Measurements from ENCODE around the gene CRACR2B.

CRACR2B gene

DNA sequence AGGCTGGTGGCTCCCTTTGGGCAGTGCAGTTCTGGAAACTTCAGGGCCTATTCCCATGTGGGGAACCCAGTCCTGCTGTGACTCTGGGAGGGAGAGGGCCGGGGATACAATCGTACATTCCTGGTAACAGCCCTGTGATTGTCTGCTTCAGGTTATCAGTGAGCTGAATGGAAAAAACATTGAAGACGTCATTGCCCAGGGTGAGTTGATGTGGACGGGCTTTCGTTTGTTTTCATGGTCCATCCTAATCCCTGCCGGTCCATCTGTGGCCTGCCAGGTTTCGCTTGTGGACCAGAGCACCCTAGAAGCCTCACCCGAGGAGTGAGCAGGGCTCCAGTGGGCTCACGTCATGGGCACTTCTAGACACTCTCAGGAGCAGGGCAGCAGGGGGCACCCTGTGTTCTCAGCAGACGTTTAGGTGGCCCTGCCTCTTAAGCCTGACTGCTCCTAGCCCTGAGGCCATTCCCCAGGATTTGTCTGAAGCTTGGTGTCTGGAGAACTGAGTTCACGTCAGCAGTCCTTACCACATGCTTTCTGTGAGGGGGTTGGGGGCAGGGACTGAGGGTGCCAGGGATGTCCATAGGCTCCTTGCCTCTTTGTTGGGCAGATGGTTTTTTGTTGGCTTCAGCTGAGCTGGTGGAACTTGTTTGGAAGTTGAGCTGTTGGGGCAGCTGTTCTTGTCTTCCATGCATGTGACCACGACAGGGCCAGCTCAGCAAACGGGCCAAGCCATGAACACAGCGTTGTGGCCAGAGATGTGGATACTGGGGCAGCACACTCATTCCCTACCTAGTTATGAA lies 16.1 kb upstream of the CRACR2B start:
- DNase-seq: no peak

DNA sequence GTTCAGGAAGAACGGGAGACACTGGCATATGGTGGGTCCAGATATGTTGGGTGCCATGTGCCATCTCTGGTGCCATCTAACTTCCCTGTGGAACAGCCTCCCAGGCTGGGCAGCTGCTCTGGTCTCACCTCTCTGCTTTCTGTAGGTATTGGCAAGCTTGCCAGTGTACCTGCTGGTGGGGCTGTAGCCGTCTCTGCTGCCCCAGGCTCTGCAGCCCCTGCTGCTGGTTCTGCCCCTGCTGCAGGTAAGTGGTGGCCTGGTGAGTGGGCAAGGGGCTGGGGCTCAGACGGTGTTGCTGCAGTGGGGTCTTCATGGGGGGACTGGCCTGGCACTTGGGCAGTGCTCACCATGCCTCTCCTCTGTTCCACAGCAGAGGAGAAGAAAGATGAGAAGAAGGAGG lies 15.3 kb upstream of the CRACR2B start:
- no peak for DNase-seq

DNA sequence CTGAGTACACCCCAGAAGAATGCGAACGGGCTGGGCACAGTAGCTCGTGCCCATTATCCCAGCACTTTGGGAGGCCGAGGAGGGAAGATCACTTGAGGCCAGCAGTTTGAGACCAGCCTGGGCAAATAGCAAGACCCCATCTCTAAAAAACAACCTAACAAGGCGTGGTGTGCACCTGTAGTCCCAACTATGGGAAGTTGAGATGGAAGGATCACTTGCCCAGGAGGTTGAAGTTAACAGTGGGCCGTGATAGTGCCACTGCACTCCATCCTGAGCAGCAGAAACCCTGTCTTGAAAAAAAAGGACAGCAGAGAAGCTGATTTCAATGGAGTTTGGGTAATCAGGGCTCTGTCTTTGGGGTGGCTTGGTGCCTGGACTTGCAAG lies 14.7 kb upstream of the CRACR2B start:
- DNase-seq: no peak

DNA sequence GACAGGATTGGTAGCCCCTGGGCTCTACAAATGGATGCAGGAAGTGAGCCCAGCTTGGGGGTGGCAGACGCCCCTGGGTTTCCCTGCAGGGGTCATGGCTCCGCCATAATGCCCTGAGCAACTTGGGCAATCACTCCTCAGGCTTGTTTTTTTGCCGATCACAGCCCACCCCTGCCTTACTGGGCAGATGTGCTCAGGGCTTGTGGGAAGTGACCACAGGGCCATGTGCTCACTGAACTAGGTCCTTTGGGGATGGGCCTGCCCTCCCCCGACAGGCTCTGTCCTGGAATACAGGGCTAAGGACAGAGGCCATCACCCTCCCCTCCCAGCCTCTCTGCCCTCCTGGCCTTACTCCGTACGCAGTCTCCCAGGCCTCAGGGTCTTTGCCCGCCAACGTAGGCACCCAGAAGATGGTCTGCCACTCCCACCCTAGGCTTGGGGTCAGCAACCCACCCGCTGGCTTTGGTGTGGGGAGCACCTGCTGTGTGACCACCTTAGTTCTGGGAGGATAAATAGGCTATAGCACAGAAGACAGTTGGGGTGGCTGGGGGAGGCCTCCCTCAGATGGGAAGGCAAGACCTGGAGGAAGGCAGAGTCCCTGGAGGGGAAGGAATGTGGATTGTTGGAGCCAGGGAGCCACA lies 14.1 kb upstream of the CRACR2B start:
- no peak for DNase-seq

DNA sequence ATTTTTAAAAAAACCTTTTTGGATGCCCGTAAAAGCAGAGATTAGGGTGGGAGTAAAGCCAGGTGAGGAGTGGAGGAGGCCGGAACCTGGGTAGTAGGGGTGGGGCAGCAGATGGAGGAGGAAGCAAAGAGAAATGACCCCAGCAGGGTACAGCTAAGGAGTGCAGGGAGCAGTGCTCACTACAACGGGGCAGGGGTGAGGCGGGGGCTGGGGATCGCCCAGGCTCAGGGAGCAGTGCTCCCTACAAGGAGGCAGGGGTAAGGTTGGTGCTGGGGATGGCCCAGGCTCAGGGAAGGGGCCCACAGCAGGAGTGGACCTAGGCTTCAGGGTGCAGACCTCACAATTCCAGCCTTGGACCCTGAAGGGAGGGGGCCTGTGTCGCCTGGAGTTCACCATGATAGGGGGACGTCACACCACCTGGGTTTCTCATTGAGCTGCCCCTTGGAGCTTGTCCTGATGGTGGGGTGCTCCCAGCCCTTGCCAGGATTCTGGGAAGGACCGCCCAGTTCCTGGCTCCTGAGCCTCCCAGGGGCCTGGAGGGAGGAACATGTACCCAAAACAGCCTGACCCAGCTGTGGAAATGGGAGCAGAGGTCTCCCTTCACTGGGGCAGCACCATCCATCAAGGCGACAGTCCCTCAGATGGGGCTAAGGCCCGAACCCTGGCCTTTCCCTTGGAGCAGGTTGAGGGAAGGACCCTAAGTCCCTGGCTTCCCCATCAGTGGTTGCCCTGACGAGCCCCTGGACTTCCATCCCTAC lies 11.9 kb upstream of the CRACR2B start:
- DNase-seq: no peak

DNA sequence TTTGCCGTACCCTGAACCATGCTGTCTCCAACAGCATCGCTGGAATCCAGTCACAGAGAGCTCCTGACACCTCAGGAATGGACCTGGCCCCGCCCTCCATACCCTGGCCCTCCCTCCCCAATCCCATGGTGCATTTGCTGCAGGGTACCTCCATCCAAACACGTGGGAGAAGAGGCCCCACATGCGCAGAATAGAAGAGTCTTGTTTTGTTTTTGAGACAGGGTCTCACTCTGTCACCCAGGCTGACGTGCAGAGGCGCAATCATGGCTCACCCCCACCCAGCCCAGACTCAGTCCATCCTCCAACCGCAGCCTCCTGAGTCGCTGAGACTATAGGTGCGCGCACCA lies 11.3 kb upstream of the CRACR2B start:
- no peak for DNase-seq

DNA sequence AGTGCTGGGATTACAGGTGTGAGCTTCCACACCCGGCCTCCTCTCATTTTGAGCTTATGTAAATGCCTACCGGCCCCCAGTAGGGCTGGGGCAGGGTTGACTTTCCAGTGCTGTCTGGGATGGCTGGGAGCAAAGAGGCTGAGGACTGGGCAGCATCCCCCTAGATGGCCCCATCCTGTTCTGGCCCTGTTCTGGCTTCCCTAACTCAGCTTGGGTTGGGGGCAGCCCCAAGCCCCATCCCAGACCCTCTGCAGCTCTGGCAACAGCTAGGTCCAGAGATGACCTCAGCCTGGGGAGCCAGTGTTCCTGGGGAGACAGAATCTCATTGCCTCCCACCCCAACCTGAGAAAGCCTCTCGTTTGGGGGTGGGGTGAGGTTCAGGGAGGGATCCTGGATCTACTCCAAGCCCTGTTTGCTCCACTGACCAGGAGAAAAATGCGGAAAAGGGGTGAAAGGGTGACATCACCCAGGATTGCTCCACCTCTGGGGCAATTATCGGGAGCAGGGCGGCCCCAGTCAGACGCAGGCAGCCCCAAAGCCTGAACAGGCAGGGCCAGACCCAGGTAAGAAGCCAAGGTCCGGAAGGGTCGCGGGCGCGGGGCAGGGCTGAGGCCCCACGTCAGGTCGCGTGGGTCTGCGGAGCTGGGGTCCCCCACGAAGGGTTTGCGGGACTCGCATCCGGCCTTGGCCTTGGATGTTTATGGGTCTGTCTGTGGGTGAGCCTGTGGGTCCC lies 9.2 kb upstream of the CRACR2B start, which contains the start of gene PNPLA2:
TSS of gene PNPLA2 (plus strand) at position 519 of the 733 bp plus-strand sequence. CDS start 805 bp downstream, outside the sequence.
- DNase-seq: no peak

GRCh38 chr11:819129-819931 lies 8.4 kb upstream of the CRACR2B start:
- peak; percentile 91 for DNase-seq

GRCh38 chr11:819943-820649 lies 7.6 kb upstream of the CRACR2B start:
- peak; percentile 97 for DNase-seq

- DNase-seq: no peak
These were observed 6.8 kb upstream of the CRACR2B start for GRCh38 chr11:820655-821511.

DNA sequence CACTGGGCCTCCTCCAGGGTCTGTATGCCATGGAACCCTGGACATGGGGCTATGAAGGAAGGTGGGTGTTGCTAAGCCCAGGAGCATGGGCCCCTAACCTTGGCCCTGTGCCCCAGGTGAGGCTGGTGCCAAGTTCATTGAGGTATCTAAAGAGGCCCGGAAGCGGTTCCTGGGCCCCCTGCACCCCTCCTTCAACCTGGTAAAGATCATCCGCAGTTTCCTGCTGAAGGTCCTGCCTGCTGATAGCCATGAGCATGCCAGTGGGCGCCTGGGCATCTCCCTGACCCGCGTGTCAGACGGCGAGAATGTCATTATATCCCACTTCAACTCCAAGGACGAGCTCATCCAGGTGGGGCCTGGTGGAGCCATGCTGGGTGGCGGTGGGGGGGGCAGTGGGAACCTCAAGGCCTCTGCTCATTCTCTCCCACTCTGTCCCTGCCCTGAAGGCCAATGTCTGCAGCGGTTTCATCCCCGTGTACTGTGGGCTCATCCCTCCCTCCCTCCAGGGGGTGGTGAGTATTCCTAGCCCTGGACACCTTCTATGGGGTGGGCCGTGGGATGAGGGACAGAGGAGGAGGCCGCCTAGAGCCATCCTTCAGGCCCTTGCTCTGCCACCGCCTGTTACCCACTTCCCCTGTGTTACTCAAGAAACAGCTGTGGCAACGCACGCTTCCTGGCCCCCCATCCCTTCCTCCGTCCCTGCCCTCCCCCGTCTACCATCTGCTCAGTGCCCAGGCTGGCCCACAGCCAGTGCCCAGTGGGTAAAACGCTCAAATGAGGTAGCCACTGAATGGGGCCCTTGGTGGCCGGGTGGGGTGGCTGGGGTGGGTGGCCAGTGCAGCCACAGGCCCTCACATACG lies 6.0 kb upstream of the CRACR2B start:
- no peak for DNase-seq

GRCh38 chr11:823441-824291 lies 4.1 kb upstream of the CRACR2B start:
- no peak for DNase-seq

GRCh38 chr11:824292-824880 lies 3.3 kb upstream of the CRACR2B start:
- no peak for DNase-seq

DNA sequence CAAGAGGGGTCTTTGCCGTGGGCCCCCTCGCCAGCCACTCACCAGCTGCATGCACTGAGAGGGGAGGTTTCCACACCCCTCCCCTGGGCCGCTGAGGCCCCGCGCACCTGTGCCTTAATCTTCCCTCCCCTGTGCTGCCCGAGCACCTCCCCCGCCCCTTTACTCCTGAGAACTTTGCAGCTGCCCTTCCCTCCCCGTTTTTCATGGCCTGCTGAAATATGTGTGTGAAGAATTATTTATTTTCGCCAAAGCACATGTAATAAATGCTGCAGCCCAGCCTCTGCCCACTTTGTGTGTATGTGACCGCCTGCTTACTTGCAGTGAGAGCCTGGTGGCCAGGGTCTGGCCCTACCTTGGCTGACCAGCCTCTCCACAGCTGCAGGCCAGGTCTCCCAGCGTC lies 2.8 kb upstream of the CRACR2B start:
- DNase-seq: no peak

DNA sequence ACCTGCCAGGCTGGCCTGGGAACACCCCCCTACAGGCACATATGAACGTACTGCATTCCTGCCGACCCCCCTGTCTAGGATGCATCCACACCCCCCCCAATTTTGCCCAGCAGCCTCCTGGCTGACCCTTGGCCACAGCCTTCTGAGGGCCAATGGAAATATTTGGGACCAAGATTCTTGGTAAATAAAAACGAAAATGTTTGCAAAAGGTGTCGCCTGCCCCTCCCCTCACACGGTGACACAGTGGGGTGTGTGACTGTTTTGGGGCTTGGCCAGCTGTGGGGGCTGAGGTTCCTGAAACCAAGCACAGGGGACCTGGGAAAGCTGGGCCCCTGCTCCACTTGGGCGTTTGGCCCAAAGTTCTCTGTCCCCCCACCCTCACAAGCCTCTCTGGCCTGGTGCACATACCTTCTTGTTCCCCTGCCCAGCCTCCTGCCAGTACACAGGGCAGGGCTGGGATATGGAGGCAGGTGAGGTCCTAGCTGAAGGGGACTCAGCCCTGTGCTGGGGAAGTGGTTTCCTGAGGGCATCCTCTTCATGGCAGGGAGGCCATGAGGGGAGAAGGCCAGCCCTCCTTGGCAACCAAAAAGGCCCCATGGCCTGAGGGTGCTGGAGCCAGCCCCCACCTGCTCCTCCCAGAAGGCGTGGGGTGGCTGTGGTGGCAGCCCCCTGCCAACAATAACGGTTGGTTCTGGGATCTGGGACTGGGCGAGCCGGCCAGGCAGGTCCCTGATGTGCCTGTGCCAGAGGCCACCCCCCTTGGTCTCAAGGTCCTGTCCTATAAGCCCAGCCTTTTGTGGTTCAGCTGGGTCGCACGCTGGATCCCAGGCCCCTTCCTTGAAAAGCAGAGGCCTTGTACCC lies 2.1 kb upstream of the CRACR2B start:
- no peak for DNase-seq

DNA sequence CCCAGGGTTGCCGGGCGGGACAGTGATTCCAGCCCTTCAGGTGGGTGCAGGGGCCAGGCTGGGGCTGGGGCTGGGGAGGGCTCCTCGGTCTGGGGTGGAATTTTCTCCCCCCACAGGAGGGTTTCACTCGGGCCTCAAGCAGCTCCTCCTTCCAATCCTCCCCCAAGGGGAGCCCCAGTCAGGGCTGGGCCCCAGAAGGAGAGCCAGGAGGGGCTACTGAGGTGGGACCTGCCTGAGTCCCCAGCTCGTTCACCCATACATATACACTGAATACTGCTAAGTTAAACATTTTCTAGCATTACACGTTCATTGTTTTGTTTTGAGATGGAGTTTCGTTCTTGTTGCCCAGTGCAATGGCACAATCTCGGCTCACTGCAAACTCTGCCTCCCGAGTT lies 1.5 kb upstream of the CRACR2B start:
- DNase-seq: no peak

DNA sequence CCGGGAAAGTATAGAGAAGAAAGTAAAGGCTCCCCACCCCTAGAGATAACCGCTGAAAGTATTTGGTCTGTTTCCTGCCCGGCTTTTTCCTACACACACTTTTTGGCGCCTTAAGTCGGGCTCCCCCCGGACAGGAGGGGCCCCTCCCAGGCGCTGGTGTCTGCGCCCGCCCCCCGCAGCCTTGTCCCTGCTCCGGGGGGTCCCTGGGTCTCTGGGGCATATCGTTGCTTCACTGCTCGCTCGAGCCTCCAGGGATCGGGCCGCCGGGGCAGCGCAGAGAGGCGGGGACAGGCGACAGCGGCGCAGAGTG lies 928 bp upstream of the CRACR2B start:
- no peak for DNase-seq

Data from activated gamma-delta T cell treated with Interleukin-2 at 50 U/mL for 16 hours (primary cell).